ENCODE measurements around the gene ZBTB16.

Gene ZBTB16

DNA sequence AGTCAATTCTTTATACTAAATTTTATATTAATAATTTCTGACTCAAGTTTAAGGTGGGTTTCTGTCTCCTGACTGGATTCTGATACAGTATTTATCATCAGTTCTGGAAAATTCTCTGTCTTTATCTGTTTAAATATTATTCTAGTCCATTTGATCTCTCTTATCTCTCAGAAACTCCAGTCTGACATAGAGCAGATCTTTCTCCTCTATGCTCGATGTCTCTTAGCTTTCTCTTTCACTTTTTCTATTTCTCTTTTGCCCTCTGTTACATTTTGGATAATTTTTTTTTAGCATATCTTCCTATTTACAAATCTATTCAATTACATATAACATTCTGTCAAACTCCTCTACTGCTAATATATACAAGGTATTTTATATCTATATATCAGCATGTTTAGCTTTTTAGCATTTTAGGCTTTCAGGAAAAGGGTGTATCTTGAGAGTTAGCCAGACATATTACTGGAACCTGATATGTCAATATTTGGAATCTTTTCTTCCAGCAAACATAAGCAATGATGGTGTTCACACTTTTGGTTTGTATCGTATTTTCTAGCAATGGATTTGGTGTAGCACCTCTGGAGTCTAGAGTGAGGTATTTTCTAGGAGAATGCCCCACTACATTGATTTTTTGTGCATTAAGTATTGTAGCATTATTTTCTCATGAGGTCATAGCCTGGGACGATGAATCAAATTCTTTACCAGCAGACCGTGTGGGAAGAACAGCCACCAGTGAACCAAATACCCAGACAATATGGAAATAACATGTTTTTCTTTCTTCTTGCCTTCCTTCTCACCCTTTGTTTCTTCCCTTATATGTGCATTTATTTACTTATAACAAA lies 232.6 kb downstream of the ZBTB16 start:
- DNase-seq = no peak

DNA sequence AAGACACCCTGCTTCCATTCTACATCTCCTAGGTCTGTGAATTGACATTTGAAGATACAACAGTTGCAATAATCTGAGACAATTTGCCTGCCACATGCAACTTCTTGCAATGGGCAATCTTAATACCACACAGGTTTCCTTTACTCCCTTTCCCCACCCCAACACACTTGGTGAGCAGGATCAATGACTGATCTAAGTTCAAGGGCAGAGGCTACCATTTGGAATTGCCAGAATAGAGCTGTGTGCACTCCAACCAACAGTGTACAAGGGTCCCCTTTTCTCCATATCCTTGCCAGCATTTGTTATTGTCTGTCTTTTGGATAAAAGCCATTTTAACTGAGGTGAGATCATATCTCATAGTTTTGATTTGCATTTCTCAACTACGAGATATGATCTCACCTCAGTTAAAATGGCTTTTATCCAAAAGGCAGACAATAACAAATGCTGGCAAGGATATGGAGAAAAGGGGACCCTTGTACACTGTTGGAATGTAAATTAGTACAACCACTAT lies 233.7 kb downstream of the ZBTB16 start:
- no peak for DNase-seq

DNA sequence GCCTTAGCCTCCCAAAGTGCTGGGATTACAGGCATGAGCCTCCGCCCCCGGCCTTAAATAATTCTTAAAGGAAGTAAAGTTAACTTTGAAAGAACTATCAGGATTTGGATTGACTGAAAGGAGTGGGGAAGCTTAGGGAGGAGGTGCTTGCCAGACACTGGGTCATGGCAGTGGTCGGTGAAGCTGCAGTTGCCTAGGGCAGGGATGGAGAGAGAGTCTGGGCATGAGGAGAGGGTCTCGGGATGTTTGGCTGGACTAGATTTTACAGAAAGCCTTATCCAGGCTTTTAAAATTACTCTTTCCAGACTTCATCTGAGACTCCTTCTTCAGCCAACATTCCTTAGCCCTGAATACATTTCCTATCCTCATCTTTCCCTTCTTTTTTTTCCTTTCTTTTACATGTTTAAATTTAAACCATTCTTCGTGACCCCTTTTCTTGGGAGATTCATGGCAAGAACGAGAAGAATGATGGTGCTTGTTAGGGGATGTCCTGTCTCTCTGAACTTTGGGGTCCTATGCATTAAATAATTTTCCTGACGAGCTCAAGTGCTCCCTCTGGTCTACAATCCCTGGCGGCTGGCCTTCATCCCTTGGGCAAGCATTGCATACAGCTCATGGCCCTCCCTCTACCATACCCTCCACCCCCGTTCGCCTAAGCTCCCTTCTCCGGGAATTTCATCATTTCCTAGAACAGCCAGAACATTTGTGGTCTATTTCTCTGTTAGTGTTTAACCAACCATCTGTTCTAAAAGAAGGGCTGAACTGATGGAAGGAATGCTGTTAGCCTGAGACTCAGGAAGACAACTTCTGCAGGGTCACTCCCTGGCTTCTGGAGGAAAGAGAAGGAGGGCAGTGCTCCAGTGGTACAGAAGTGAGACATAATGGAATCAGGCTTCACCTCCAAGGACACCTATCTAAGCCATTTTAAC lies 236.4 kb downstream of the ZBTB16 start, which contains the start of gene NNMT:
Gene NNMT, plus strand, starts transcription at position 724 of the 929 bp plus-strand sequence. Its CDS starts 158 bp downstream, at position 882.
- DNase-seq = peak in 8 of 58 donors; percentile 4 to 38 (median 11)

DNA sequence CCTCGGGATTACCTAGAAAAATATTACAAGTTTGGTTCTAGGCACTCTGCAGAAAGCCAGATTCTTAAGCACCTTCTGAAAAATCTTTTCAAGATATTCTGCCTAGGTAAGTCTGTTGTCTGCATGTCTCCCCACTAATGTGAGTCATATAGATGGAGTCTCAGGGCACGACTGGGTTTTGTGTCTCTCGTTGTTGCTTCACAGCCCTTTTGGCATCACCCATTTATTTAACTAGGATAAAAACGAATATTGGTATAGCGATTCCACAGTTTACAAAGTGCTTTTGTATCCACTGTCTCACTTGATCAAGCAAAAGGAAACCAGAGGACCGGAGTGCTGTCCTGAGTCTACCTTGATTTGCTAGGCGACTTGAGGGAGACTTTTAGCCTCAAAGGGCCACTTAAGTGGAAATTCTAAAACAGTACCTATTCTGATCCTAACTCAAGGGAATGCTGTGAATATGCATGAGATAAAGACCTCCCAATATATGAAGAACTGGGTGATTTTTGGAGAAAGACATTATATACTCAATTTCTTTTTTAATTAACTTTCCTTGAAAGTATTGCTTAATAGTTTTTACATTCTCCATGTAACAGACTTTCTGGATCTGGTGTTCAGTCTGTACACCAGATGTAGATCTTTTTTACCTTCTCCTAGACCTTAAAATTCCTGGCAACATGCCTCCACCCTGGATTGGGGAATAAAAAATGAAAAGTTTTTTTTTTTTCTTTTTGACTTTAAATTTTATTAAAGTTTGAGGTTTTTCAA lies 237.3 kb downstream of the ZBTB16 start:
- no peak for DNase-seq

DNA sequence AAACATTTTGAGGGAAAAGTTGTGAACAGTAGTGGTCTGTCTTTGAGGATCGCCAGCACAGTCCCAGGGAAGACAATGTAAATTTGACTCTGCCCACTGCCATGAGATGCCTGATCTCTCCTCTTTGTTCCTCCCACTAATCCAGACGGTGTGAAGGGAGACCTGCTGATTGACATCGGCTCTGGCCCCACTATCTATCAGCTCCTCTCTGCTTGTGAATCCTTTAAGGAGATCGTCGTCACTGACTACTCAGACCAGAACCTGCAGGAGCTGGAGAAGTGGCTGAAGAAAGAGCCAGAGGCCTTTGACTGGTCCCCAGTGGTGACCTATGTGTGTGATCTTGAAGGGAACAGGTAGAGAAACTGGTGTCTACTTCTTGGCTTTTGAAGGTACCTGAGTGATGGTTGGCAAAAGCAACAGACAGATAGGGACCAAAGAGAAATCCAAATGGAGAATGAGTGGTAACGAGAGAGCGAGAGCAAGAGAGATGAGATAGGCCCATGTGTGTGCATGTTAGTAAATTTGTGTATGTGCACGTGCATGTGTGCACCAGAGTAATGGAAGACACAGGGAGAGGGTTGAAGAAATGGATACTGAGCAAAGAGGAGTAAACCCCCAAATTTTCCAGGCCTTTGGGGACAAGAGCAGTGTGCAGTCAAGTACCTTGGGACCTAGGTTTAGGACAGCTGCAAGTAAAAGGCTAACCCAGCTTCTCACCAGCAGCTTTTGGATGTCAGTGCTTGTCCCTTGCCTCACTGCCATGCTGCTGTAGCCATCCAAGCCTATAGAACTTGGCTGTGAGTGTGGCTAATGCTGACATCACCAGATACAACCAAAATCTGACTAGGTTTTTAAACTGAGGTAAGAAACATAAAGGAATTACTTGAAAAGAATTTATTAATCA lies 238.5 kb downstream of the ZBTB16 start:
- DNase-seq = no peak

DNA sequence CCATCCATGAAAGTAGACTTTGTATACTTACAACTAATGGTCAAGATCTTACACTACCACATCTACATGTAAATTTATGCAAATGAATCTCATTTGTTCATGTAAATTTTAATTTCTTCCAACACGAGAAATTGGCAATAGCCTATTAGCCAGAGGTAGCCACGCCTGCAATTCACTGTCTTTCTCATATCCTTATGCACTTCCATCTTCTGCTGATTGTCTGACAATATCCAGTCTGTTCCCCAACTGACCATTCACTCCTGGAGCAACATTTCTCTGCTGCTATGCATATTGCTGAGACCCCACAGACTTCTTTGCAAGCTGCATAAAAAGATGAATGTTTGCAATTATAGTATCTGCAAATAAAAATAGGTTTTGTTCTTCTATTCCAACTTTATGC lies 239.2 kb downstream of the ZBTB16 start:
- DNase-seq = no peak

Data from anterior cingulate cortex (tissue), 58 donors.